Measurements from ENCODE around the gene AKR1D1. TPM values are rescaled to one million over a fixed set of nuclear protein-coding genes. Genes with fewer than 3 reads are reported as not detected.
"Not testable (repeated sequence)": the region's sequence is repeated elsewhere in the genome, so short reads cannot be mapped to it uniquely, and the experiment has no call there.

AKR1D1 gene
- total RNA-seq, 3 donors from 2014 or later = not detected

GRCh38 chr7:138032186-138032585 is 44.1 kb upstream of the AKR1D1 start:
- Histone ChIP-seq H3K4me1 (ENCODE audit: low read depth) (no peaks in the 10 kb centered on the region), H3K36me3 (ENCODE audit: low read depth) (no peaks in the 10 kb centered on the region), H3K4me3 (no peak overlapping the region), H3K9me3 (peaks cover 6% of the 10 kb centered on the region)
- no peak for TF ChIP-seq CTCF (IDR thresholded peaks at IDR 0.05)
- intact Hi-C loops (cut with DNase I, micrococcal nuclease) = no loop called here
- DNase-seq = no peak
- no peak for ATAC-seq

GRCh38 chr7:138032770-138033169 is 43.5 kb upstream of the AKR1D1 start:
- H3K36me3 ChIP-seq (ENCODE audit: low read depth) = no peaks in the 10 kb centered on the region
- peaks cover 6% of the 10 kb centered on the region for H3K9me3 ChIP-seq
- TF ChIP-seq CTCF (IDR thresholded peaks at IDR 0.05) = no peak
- ATAC-seq (no peak), DNase-seq (no peak)
- intact Hi-C loops (cut with DNase I, micrococcal nuclease) = no loop called here
- H3K4me3 ChIP-seq = no peak overlapping the region
- H3K4me1 ChIP-seq (ENCODE audit: low read depth) = no peaks in the 10 kb centered on the region

- ATAC-seq = no peak
These were observed 43.0 kb upstream of the AKR1D1 start for GRCh38 chr7:138033241-138033640.

GRCh38 chr7:138036135-138036534 is 40.1 kb upstream of the AKR1D1 start:
- H3K4me1 ChIP-seq (ENCODE audit: low read depth) = no peaks in the 10 kb centered on the region
- intact Hi-C loops (cut with DNase I, micrococcal nuclease) = no loop called here
- H3K36me3 ChIP-seq (ENCODE audit: low read depth) = no peaks in the 10 kb centered on the region
- DNase-seq (no peak), ATAC-seq (no peak)
- no peak overlapping the region for H3K4me3 ChIP-seq
- H3K9me3 ChIP-seq = peaks cover 6% of the 10 kb centered on the region
- no peak for TF ChIP-seq CTCF (IDR thresholded peaks at IDR 0.05)

More at GRCh38 chr7:138033241-138033640, 43.0 kb upstream of the AKR1D1 start:
- no peak overlapping the region for H3K4me3 ChIP-seq
- DNase-seq = no peak
- no peak for TF ChIP-seq CTCF (IDR thresholded peaks at IDR 0.05)
- H3K9me3 ChIP-seq = peaks cover 6% of the 10 kb centered on the region
- no peaks in the 10 kb centered on the region for H3K36me3 ChIP-seq (ENCODE audit: low read depth)
- intact Hi-C loops (cut with DNase I, micrococcal nuclease) = no loop called here
- no peaks in the 10 kb centered on the region for H3K4me1 ChIP-seq (ENCODE audit: low read depth)

- intact Hi-C loops (cut with DNase I, micrococcal nuclease); H3K4me1 ChIP-seq (ENCODE audit: low read depth); ATAC-seq; H3K4me3 ChIP-seq; DNase-seq; H3K36me3 ChIP-seq (ENCODE audit: low read depth); H3K9me3 ChIP-seq: not testable (repeated sequence)
These were observed 36.2 kb upstream of the AKR1D1 start for GRCh38 chr7:138040063-138040462.

GRCh38 chr7:138044897-138045296 is 31.4 kb upstream of the AKR1D1 start:
- no peak for TF ChIP-seq CTCF (IDR thresholded peaks at IDR 0.05)
- ATAC-seq (no peak), DNase-seq (no peak)
- Histone ChIP-seq H3K36me3 (ENCODE audit: low read depth) (no peaks in the 10 kb centered on the region), H3K9me3 (no peaks in the 10 kb centered on the region), H3K4me1 (ENCODE audit: low read depth) (no peaks in the 10 kb centered on the region), H3K4me3 (no peak overlapping the region)
- intact Hi-C loops (cut with DNase I, micrococcal nuclease) = no loop called here

Measured in mucosa of descending colon (tissue), 3 donors.